Mononuclear cell (primary cell): ENCODE measurements around the gene ABI3. TPM values are rescaled to one million over a fixed set of nuclear protein-coding genes. Genes with fewer than 3 reads are reported as not detected.

Experiments used
- H3K27me3 ChIP-seq: 2 replicates; pipeline ENCODE4 v1.6.0; 2011; ENCODE audit warnings: low read length, control low read depth; ENCODE audit not compliant: insufficient read depth
- H3K4me1 ChIP-seq: 2 replicates; pipeline ENCODE4 v1.5.1; 2011; ENCODE audit warnings: mild to moderate bottlenecking, low read length, control low read depth; ENCODE audit not compliant: insufficient read depth
- H3K4me3 ChIP-seq: 2 replicates; pipeline ENCODE4 v1.5.1; 2011; ENCODE audit warnings: mild to moderate bottlenecking, low read length, moderate library complexity
- H3K9me3 ChIP-seq: 2 replicates; pipeline ENCODE4 v1.5.1; 2011; ENCODE audit warnings: low read depth, mild to moderate bottlenecking, control low read depth, low read length
- total RNA-seq: library from RNA; depleted of rRNA; stranded (reverse); fragments of >200 nt; gene quantifications from one replicate; pipeline ENCODE4 v1.2.3, GENCODE V29; 2012

The ABI3 gene
- total RNA-seq, 1 donor = 6.3 TPM

DNA sequence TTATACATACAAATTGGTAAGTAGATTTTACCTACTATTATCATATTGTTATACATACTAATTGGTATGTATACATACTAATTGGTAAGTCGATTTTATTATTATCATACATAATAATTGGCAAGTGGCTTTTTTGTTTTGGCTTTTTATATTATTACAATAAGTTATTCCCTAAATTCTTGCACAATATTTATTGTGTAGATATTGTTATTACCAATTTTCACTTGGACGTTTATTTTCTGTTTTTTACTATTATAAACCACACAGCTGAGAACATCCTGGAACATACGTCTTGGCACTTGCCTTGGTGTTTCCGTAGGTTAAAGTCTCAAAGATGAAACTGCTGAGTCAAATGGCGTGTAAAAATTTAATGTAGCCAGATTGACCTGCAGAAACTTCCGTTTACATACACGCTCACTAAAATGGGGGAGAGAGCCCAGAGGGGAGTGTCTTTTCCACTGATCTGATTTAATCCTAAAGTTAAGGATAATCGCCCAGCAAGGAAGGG lies 19.0 kb upstream of the ABI3 start:
- Histone ChIP-seq H3K4me3 (peak overlapping the region; percentile 80), H3K9me3 (no peaks in the 10 kb centered on the region), H3K27me3 (no peaks in the 10 kb centered on the region), H3K4me1 (peaks cover 30% of the 10 kb centered on the region)

DNA sequence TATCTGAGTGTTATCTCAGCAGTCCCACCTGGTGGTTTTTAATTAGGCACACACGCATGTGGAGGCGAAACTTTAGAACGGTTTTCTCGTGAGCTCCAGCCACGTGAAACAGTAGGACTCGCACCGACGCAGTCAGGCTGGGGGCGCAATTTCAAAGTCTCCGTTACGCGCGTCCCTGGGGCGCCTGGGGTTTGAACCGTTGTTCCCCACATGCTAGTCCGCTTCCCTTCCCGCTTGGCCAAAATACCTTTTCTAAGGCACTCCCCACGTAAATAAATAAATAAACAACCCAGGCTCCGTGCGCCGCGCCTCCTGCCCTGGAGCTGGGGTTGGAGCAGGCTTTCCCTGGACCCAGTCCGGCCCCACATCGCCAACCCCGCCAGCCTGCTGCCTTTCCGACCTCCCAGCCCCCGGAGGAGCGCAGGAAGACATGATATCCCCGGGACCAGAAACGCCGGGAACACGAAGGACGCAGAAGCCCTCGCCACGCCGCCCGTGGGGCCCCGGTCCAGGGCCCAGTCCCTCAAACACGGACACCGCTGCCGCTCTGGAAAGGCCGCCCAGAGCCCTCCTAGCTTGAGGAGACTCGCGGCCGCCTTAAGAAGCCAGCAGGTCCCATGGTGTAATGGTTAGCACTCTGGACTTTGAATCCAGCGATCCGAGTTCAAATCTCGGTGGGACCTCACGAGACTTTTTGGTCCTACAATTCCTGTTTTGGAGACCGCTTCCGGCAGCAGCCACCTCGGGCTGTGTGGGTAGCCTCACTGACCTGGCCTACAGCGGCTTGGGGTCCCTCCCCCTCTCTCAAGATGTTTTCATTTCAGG lies 18.4 kb upstream of the ABI3 start:
- peaks cover 30% of the 10 kb centered on the region for H3K4me1 ChIP-seq
- no peaks in the 10 kb centered on the region for H3K9me3 ChIP-seq
- no peaks in the 10 kb centered on the region for H3K27me3 ChIP-seq
- H3K4me3 ChIP-seq = peak overlapping the region; percentile 80

DNA sequence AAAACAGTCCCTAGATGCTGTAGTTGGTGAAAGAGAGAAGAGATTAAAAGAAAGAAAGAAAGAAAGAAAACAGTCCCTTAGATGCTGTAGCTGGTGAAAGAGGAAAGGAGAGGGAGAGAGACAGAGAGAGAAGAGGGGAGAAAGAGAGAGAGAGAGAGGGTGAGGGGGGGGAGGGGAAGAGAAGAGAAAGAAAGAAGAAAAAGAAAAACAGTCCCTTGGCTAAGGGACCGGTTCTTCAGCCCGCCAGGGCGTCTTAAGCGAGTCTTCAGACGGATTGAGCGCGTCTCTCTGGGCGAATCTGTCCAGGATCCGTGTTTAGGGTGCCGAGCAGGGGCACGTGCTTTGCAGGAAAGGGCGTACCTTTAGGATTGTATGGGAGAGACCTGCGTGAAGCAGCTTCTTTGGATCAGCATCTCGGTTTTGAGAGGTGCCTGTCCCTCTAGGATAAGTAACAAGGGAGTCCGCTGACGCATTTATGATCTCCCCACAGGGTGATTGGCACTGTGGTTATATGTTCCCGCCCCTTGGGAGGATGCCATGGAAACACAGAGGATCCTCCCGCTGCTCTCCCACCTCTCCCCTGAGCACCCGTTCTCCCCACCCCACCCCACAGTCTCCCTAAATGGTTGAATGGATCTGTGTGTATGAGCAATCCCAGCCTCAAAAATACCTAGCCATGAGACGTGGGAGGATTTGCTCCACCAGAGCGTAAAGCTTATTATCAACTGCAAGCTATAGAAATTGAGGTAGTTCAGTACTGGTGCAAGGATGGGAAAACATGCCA lies 16.8 kb upstream of the ABI3 start:
- H3K27me3 ChIP-seq = no peaks in the 10 kb centered on the region
- H3K4me1 ChIP-seq = peaks cover 30% of the 10 kb centered on the region
- peak overlapping the region; percentile 80 for H3K4me3 ChIP-seq
- H3K9me3 ChIP-seq = no peaks in the 10 kb centered on the region

DNA sequence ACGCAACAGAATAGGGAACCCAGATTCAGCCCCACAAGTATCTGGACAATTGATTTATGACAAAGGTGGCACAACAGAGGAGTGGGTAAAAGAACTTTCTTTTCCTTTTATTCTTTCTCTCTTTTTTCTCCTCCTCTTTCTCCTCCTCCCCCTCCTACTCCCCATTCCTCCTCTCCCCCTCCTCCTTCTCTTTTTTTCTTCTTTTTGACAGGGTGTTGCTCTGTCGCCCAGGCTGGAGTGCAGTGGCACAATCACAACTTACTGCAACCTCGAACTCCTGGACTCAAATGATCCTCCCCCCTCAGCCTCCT lies 16.3 kb upstream of the ABI3 start:
- Histone ChIP-seq H3K27me3 (no peaks in the 10 kb centered on the region), H3K4me3 (no peak overlapping the region), H3K4me1 (peaks cover 30% of the 10 kb centered on the region), H3K9me3 (no peaks in the 10 kb centered on the region)

DNA sequence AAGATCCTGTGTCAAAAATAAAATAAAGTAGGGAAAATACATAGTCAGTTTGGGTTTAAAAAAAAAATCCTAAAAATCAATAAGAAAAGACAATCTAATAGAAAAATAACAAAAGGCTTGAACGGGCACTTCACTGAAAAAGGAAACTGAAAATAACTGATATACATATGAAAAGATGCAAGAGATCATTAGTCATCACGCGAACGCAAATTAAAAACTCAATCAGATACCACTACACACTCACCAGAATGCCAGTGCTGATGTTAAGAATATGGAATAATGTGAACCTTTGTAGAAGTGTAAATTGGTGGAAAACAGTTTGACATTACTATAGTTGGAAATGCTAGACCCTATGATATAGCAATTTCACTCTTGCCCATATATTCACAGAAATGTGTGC lies 14.8 kb upstream of the ABI3 start:
- no peaks in the 10 kb centered on the region for H3K27me3 ChIP-seq
- H3K4me1 ChIP-seq = peaks cover 33% of the 10 kb centered on the region
- no peak overlapping the region for H3K4me3 ChIP-seq
- no peaks in the 10 kb centered on the region for H3K9me3 ChIP-seq

DNA sequence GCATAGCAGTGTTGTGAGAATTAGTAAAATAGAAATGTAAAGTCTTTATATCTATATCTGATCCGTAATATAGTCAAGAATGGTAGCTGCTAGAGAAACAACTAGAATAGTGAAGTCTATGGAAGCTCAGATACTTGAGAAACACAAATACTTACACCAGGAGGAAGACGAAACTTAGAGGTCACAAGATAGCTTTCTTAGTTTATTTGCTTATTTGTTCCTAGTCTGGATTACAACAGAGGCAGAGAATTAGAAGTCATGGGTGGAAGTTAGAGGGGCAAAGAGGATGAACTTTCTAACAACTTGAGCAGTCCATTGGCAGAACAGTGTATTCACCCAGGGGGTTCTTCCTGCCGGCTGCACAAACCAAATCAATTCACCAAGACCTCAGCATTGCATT lies 14.0 kb upstream of the ABI3 start:
- Histone ChIP-seq H3K9me3 (no peaks in the 10 kb centered on the region), H3K4me3 (no peak overlapping the region), H3K27me3 (no peaks in the 10 kb centered on the region), H3K4me1 (peaks cover 31% of the 10 kb centered on the region)

DNA sequence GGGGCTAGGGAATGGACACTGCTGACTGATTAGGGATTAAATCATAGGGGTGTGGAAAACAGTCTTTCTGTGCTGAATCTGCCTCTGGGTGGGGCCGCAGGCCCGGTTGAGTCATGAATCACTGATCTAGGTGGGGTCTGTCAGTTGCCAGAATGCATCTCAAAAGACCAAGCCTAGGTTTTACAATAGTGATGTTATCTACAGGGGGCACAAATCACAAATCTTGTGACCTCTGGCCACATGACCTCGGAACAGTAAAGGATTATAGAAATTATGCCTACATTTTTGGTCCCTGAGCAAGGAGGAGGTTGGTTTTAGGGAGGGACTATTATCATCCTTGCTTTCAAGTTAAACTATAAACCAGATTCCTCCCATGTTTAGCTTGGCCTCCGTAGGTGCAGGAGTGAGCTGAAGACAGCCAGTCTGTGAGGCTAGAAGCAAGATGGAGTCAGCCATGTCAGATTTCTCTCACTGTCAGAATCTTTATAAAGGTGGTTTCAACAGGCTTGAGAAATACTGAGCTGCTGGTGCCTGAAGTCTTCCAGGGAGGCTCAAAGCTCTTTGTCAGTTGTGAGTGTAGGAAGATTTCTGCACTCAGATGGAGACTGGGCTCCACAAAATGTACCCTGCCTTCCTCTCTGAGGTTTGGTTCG lies 13.0 kb upstream of the ABI3 start:
- no peaks in the 10 kb centered on the region for H3K27me3 ChIP-seq
- no peak overlapping the region for H3K4me3 ChIP-seq
- peaks cover 24% of the 10 kb centered on the region for H3K4me1 ChIP-seq
- no peaks in the 10 kb centered on the region for H3K9me3 ChIP-seq

DNA sequence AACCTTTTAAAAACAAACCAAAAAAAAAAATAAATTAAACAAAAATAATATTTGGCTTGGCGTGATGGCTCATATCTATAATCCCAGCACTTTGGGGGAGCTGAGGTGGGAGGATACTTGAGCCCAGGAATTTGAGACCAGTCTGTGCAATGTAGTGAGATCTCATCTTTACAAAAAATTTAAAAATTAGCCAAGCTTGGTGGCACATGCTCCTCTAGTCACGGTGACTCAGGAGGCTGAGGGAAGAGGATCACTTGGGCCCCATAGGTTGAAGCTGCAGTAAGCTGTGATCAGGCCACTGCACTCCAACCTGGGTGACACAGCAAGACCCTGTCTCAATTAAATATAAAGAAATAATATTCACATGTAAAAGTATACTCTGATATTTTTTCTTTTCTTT lies 12.3 kb upstream of the ABI3 start:
- Histone ChIP-seq H3K9me3 (no peaks in the 10 kb centered on the region), H3K4me3 (no peak overlapping the region), H3K27me3 (no peaks in the 10 kb centered on the region), H3K4me1 (peaks cover 21% of the 10 kb centered on the region)

DNA sequence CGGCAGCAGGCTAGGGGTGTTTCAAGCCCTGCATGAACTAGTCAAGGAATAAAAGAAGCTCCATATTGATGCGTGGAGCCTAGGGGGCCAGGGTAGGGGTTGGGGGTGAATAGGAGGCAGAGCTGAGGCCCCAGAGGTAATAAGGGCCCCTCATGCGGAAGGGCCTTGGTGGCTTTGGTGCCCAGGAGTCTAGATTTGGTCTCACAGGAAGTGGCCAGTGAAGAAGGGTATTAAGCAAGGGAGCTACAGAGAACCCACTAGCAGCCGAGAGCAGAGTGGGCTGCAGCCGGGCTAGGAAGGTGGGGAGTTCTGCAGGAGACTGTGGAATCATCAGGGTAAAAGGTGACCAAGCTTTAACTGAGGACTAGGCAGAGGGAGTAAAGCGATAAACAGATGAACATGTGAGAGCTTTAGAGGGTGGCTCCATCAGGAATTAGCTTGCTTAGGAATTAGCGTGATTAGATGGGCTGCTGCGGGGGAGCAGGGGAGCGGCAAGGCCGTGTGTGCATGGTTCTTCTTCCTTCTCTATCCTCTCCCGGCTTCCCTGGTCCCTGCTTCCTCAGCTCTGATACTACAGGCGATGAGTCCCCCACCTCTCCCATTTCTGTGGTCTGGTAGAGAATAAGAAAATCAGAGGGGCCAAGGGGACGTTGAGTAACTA lies 10.0 kb upstream of the ABI3 start:
- Histone ChIP-seq H3K4me1 (peaks cover 8% of the 10 kb centered on the region), H3K27me3 (no peaks in the 10 kb centered on the region), H3K4me3 (no peak overlapping the region), H3K9me3 (no peaks in the 10 kb centered on the region)

DNA sequence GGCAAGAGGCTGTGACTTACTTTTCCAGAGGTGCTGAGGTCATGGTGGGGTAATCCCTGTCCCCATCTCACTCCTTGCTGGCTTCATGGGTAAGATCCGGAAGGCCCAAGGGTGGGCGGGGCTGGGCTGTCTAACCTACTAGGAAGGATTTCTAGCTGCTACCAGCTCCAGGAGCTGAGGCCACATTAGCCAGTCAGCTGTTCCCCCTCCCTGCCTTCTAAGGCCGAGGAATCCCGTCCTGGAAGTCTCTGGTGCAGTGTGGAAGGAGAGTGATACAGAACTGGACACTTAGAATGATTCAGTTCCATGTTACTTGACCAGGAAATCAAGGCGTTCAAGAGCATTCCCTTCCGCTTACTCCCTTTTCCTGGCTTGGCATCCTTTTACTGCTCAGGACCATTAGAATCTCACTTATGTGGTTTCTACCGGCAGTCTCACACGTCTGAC lies 9.0 kb upstream of the ABI3 start:
- no peaks in the 10 kb centered on the region for H3K27me3 ChIP-seq
- peaks cover 8% of the 10 kb centered on the region for H3K4me1 ChIP-seq
- H3K9me3 ChIP-seq = no peaks in the 10 kb centered on the region
- H3K4me3 ChIP-seq = no peak overlapping the region

DNA sequence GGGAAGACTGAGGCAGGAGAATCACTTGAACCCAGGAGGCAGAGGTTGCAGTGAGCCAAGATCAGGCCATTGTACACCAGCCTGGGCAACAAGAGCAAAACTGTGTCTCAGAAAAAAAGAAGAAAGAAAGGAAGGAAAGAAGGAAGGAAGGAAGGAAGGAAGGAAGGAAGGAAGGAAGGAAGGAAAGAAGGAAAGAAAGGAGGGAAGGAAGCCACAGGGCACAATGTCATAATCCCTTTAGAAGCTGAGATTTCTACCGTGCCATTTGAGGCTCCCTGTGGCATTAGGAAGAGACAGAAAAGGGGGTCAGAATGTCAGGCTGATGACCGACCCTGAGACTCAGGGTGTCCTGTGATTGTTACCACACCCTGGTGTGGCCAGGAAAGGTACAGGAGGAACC lies 6.7 kb upstream of the ABI3 start:
- no peak overlapping the region for H3K4me3 ChIP-seq
- H3K9me3 ChIP-seq = no peaks in the 10 kb centered on the region
- H3K27me3 ChIP-seq = no peaks in the 10 kb centered on the region
- H3K4me1 ChIP-seq = peaks cover 21% of the 10 kb centered on the region

DNA sequence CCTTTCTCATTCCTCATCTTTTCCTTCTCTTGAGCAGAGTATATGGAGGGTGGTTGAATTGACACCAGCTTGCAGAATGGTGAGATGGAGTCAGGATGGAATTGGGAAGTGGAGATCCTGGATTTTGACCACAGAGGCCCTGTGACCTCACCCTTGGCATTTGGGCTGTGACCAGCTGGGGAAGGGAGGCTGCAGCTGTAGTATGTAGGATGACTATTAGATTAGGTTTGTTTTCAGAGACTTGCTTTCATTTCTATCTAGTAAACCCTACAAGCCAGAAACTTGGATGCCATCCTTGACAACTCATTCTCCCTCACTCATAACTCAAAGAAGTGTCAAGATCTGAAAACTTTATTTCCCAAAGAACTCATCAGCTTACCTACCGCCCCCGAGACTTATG lies 6.0 kb upstream of the ABI3 start:
- Histone ChIP-seq H3K9me3 (no peaks in the 10 kb centered on the region), H3K4me3 (no peak overlapping the region), H3K27me3 (no peaks in the 10 kb centered on the region), H3K4me1 (peaks cover 28% of the 10 kb centered on the region)

DNA sequence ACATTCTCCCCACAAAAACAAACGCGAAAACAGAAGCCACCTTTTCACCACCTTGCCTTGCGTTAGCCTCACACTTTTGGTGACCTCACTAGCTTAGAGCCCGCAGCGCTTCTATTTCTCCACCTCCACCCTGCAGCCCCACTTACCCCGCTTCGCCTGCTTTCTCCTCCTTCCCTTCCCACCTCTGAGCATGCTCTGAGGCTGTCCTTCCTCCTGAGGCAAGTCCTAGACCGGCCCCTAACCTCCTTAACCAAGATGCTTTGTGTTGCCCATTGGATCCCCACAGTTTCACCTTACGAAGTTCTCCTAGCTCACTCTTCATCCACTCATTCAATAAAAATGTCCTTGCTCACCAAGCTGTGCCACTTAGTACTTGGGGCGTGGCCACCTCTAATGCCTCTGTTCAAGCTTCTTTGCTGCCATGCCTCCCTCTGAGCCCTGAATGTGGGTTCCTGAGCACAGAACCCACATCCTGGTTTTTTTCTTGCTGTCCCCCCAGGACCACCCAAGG lies 1.4 kb upstream of the ABI3 start:
- Histone ChIP-seq H3K27me3 (no peaks in the 10 kb centered on the region), H3K4me3 (no peak overlapping the region), H3K9me3 (no peaks in the 10 kb centered on the region), H3K4me1 (peaks cover 65% of the 10 kb centered on the region)

DNA sequence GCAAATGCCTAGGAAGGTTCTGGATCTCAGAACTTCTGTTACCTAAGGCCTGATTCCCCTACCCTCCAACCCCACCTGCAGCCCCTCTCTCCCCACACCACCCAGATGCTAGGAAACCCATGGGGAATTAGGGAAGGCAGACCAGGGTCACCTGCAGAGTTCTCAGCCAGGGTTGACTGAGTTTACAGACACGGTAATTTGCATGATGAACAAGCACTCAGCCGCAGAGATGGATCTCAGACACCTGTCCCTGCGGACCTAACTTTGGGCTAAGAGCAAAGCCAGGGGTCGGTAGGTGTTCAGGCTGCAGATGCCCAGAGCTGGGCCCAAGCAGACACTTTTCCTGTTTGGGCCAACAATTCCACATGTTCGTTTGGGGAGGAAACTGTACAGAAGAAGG lies 2.9 kb downstream of the ABI3 start:
- H3K9me3 ChIP-seq = no peaks in the 10 kb centered on the region
- peaks cover 99% of the 10 kb centered on the region for H3K4me1 ChIP-seq
- peak overlapping the region; percentile 14 for H3K4me3 ChIP-seq
- no peaks in the 10 kb centered on the region for H3K27me3 ChIP-seq

DNA sequence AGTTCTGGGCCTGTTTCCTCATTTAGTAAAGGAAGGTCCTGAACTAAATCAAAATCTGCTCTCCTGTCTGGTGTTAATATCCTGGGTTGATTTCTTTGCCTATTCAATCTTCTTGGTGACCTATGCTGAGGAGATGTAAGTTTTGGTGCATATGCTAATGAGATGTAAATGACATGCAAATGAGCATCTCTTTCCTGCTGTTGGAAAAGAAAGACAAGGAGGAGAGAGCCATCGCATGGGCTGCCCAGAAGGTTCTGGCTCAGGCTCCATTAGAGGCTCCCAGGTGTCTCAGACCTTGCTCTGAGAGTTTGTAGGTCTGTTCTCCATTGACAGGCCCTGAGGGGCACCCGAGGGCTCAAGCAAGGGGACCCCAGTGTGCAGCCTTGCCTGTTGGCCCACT lies 3.3 kb downstream of the ABI3 start:
- no peaks in the 10 kb centered on the region for H3K9me3 ChIP-seq

More for the DNA sequence above, 3.3 kb downstream of the ABI3 start:
- H3K4me1 ChIP-seq = peaks cover 99% of the 10 kb centered on the region
- no peak overlapping the region for H3K4me3 ChIP-seq
- H3K27me3 ChIP-seq = no peaks in the 10 kb centered on the region
